Tibial nerve (tissue), 4 donors: ENCODE measurements around the gene CCDC170.
A peak's percentile ranks its signal among the peaks of the same experiment; 100 is the strongest.

Experiments
- EP300 ChIP-seq, 2 donors: sonication (generic); formaldehyde crosslinking; IDR thresholded peaks; one replicate each; pipeline ENCODE4 v1.6.1; 2017; ENCODE audit warnings: antibody characterized with exemption in 2 of 2, mild to moderate bottlenecking in 1 of 2
- TF ChIP-seq, protein P1 (sequence below), 5 experiments: fragments of 200-600 bp in 3 of 5; fragments of 450-650 bp in 2 of 5; sonication (generic) in 3 of 5; IDR thresholded peaks; one replicate each; pipeline ENCODE4 v1.5.1; 2016 to 2019; ENCODE audit warnings: antibody characterized with exemption in 5 of 5, mild to moderate bottlenecking in 3 of 5, moderate library complexity in 2 of 5

DNA sequence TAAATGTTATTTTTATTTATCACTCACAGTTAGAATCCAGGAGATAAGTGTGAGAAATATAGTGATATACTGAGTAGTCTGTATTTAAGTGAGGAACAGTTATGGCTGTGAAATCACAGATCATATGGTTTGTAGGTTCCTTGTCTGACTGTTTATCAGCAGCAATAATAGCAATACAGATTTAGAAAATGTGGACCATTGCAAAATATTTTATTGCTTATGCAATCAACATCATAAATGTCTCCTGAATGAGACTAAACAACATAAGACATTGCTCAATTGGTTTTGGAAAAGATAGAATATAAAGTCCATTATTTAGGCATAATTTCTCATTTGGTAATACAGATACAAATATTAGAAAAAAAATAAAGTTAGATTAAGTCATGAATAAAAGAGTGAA, 43.7 kb downstream of the CCDC170 start:
- peak in 1 of 2 donors; percentile 15 for TF ChIP-seq EP300 (IDR thresholded peaks at IDR 0.05)
- TF ChIP-seq, protein P1, sequence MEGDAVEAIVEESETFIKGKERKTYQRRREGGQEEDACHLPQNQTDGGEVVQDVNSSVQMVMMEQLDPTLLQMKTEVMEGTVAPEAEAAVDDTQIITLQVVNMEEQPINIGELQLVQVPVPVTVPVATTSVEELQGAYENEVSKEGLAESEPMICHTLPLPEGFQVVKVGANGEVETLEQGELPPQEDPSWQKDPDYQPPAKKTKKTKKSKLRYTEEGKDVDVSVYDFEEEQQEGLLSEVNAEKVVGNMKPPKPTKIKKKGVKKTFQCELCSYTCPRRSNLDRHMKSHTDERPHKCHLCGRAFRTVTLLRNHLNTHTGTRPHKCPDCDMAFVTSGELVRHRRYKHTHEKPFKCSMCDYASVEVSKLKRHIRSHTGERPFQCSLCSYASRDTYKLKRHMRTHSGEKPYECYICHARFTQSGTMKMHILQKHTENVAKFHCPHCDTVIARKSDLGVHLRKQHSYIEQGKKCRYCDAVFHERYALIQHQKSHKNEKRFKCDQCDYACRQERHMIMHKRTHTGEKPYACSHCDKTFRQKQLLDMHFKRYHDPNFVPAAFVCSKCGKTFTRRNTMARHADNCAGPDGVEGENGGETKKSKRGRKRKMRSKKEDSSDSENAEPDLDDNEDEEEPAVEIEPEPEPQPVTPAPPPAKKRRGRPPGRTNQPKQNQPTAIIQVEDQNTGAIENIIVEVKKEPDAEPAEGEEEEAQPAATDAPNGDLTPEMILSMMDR (IDR thresholded peaks at IDR 0.05): no peak
